GM12878 (cell line): Measurements from ENCODE around the gene C1QTNF3. TPM values are rescaled to one million over a fixed set of nuclear protein-coding genes. Genes with fewer than 3 reads are reported as not detected.

ENCODE experiments used
- ATAC-seq: fragments of 200-7000 bp; cut with Tn5 transposase; 3 replicates; pipeline ENCODE4 v1.9.1; 2020; ENCODE audit warnings: mild to moderate bottlenecking, moderate library complexity
- BruUV-seq: library from RNA; stranded (reverse); fragments of 400-500 nt; replicated peaks from 2 replicates; lab custom pipeline; 2021; lab: Mats Ljungman, UMichigan
- CTCF ChIA-PET: fragments of 300-600 bp; sonication (Branson Sonifier 250); formaldehyde crosslinking; extraction: SDS; loops from one replicate; lab custom pipeline; 2021; ENCODE audit warnings: inconsistent platforms; lab: Yijun Ruan, JAX
- POLR2A ChIA-PET: fragments of 350-600 bp; formaldehyde crosslinking; extraction: SDS; loops from one replicate; lab custom pipeline; 2021; ENCODE audit warnings: inconsistent platforms; lab: Charles Lee
- RAD21 ChIA-PET: fragments of 300-600 bp; sonication (Branson Sonifier 250); formaldehyde crosslinking; loops from one replicate; lab custom pipeline; 2023; ENCODE audit warnings: antibody characterized with exemption; ENCODE audit not compliant: unreplicated experiment; lab: Charles Lee
- SMC1A ChIA-PET: fragments of 300-600 bp; sonication (Branson Sonifier 250); formaldehyde crosslinking; loops from one replicate; lab custom pipeline; 2023; ENCODE audit not compliant: unreplicated experiment, uncharacterized antibody; lab: Charles Lee
- DNase-seq: peaks from one replicate; pipeline ENCODE4 v3.0.0-alpha.2; 2011; ENCODE audit warnings: low read depth, low spot score
- FAIRE-seq: peaks from 3 replicates; lab custom pipeline; 2011; peaks lifted over from hg19 to GRCh38; lab: Jason Lieb, UNC
- H2AFZ ChIP-seq: 2 replicates; pipeline ENCODE4 v1.6.0; 2011; ENCODE audit warnings: low read depth, low read length, control low read depth; ENCODE audit not compliant: control insufficient read depth
- H3K27ac ChIP-seq: 2 replicates; pipeline ENCODE4 v1.5.1; 2011; ENCODE audit warnings: control low read depth; ENCODE audit not compliant: control insufficient read depth, insufficient read depth
- H3K27me3 ChIP-seq, 2 experiments: replicated peaks in 1 of 2; 2 replicates each; pipeline versions ENCODE4 v1.6.0 to v1.6.1; 2011; ENCODE audit warnings: low read length in 1 of 2; ENCODE audit not compliant: control insufficient read depth in 2 of 2, insufficient read depth in 2 of 2
- H3K36me3 ChIP-seq, 2 experiments: 2 replicates each; pipeline ENCODE4 v1.5.1; 2011; ENCODE audit warnings: low read length in 1 of 2; ENCODE audit not compliant: control insufficient read depth in 2 of 2, insufficient read depth in 2 of 2
- H3K4me1 ChIP-seq: 2 replicates; pipeline ENCODE4 v1.6.1; 2011; ENCODE audit warnings: mild to moderate bottlenecking, low read length, moderate library complexity, mixed read lengths; ENCODE audit not compliant: control insufficient read depth, insufficient read depth
- H3K4me2 ChIP-seq: 2 replicates; pipeline ENCODE4 v1.6.0; 2011; ENCODE audit warnings: control low read depth; ENCODE audit not compliant: control insufficient read depth, insufficient read depth
- H3K4me3 ChIP-seq: fragments of 200-600 bp; sonication (generic); 2 replicates; pipeline ENCODE4 v1.5.1; 2016
- H3K79me2 ChIP-seq: 2 replicates; pipeline ENCODE4 v1.6.0; 2011; ENCODE audit warnings: low read length; ENCODE audit not compliant: control insufficient read depth, insufficient read depth
- H3K9ac ChIP-seq: 2 replicates; pipeline ENCODE4 v1.8.0; 2011; ENCODE audit warnings: low read length, control low read depth, mixed read lengths; ENCODE audit not compliant: control insufficient read depth, insufficient read depth
- H3K9me3 ChIP-seq: replicated peaks from 3 replicates; pipeline ENCODE4 v1.5.1; 2011; ENCODE audit warnings: mild to moderate bottlenecking, low read length; ENCODE audit not compliant: control insufficient read depth, insufficient read depth
- H4K20me1 ChIP-seq: 2 replicates; pipeline ENCODE4 v1.6.0; 2011; ENCODE audit not compliant: control insufficient read depth, insufficient read depth
- BMI1 ChIP-seq: fragments of 450-650 bp; IDR thresholded peaks from 2 replicates; pipeline ENCODE4 v1.6.1; 2016; ENCODE audit warnings: mild to moderate bottlenecking, moderate library complexity, borderline replicate concordance
- NR2C2 ChIP-seq: IDR thresholded peaks from 2 replicates; pipeline ENCODE4 v1.6.1; 2011; ENCODE audit warnings: borderline replicate concordance, low read depth; ENCODE audit not compliant: control insufficient read depth, insufficient read length
- NRF1 ChIP-seq: conservative IDR thresholded peaks from 2 replicates; pipeline ENCODE4 v1.6.1; 2011; ENCODE audit warnings: mild to moderate bottlenecking, low read depth, low read length, improper control_type of control experiment
- SMAD5 ChIP-seq: IDR thresholded peaks from 2 replicates; pipeline ENCODE4 v1.6.1; 2016; ENCODE audit warnings: antibody characterized with exemption, low read depth
- SREBF2 ChIP-seq: IDR thresholded peaks from 2 replicates; pipeline ENCODE4 v1.6.1; 2012; ENCODE audit warnings: mild to moderate bottlenecking, low read length
- SRF ChIP-seq, 2 experiments: IDR thresholded peaks; 2 replicates each; pipeline ENCODE4 v1.6.1; 2011; ENCODE audit warnings: low read depth in 2 of 2, low read length in 2 of 2, mild to moderate bottlenecking in 1 of 2, moderate library complexity in 1 of 2
- STAT1 ChIP-seq: fragments of 450-650 bp; conservative IDR thresholded peaks from 2 replicates; pipeline ENCODE4 v1.6.1; 2014; ENCODE audit warnings: antibody characterized with exemption, mild to moderate bottlenecking
- TARDBP ChIP-seq: IDR thresholded peaks from 2 replicates; pipeline ENCODE4 v1.6.1; 2016; ENCODE audit warnings: borderline replicate concordance
- TCF3 ChIP-seq: IDR thresholded peaks from 2 replicates; pipeline ENCODE4 v1.6.1; 2012; ENCODE audit warnings: low read depth, mild to moderate bottlenecking, low read length, borderline replicate concordance; ENCODE audit not compliant: insufficient read depth
- WGBS: methylation state at CpG from one replicate; pipeline ENCODE4 v1.1.6; 2016; ENCODE audit warnings: low lambda C conversion rate; ENCODE audit not compliant: insufficient replicate concordance, insufficient coverage; ENCODE audit errors: missing lambda C conversion rate; 5-methylcytosine and 5-hydroxymethylcytosine counted together
- in situ Hi-C: fragments of 300-500 bp; cut with MboI; formaldehyde crosslinking; loops from 9 replicates; pipeline ENCODE4 v1.14.3; 2018; ENCODE audit warnings: mixed read lengths
- intact Hi-C: fragments of 100-400 bp; cut with micrococcal nuclease; formaldehyde crosslinking; loops from one replicate; pipeline ENCODE4 v1.14.2; 2022; ENCODE audit not compliant: unreplicated experiment
- polyA plus RNA-seq, 11 experiments: library from polyadenylated mRNA; depleted of rRNA in 4 of 11; unstranded in 6 of 11; stranded (reverse) in 5 of 11; fragments of >200 nt; fragmentation: Nextera tagmentation in 4 of 11; fragmentation: Illumina TruSeq in 1 of 11; extraction: Ambion mirVana in 4 of 11; extraction: Trizol in 1 of 11; gene quantifications; 1 replicate in 1 of 11; 2 replicates in 10 of 11; pipeline versions ENCODE4 v1.2.1 to v1.2.3, GENCODE V29; 2011 to 2016; ENCODE audit warnings: inconsistent platforms in 2 of 11, missing spikeins in 2 of 11, low read depth in 1 of 11
- total RNA-seq, 4 experiments: library from RNA; depleted of rRNA in 3 of 4; stranded (reverse); fragments of >200 nt in 3 of 4; fragmentation: Illumina TruSeq in 1 of 4; extraction: Trizol in 1 of 4; gene quantifications; 2 replicates each; pipeline versions ENCODE4 v1.2.1 to v1.2.3, GENCODE V29; 2013 to 2021
- TF ChIP-seq, protein P1 (sequence below): IDR thresholded peaks from 2 replicates; pipeline ENCODE4 v1.6.1; 2011; ENCODE audit warnings: borderline replicate concordance, low read depth, mild to moderate bottlenecking, moderate library complexity, low read length; ENCODE audit not compliant: insufficient read depth, poor library complexity, severe bottlenecking
- TF ChIP-seq, protein P2 (sequence below): fragments of 450-650 bp; IDR thresholded peaks from 2 replicates; pipeline ENCODE4 v1.6.1; 2018; ENCODE audit warnings: borderline replicate concordance, mild to moderate bottlenecking; ENCODE audit not compliant: partially characterized antibody

C1QTNF3 gene
- total and polyA plus RNA-seq, 10 of the 15 experiments (the other 5 are each of a cell fraction or from before 2014, with no cell fraction given), result 0.39 to 6.3 (median 1.3) TPM

DNA sequence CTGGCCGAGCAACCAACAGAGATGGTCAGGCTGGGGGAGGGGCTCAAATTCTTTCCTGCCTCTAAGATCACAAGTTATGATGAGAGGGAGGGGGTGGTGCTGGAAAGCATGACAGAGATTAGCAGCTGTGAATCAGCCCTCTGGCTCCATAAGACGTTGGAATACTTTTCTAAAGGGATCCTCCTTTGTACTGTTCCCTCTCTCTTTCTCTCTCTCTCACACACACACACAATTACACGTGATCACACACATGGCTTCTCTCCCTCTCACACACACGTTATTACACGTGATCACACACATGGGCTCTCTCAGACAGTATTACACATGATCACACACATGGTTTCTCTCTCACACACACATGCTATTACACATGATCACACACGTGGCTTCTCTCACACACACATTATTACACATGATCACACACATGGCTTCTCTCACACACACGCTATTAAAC is 58.3 kb downstream of the C1QTNF3 start, which contains the start of gene SLC45A2:
SLC45A2 (minus strand) TSS at position 23 of the 454 bp plus-strand sequence. CDS start 110 bp downstream, outside the sequence.
- SMC1A ChIA-PET, result no interaction called here
- in situ Hi-C loops, result no loop called here
- RAD21 ChIA-PET, result no interaction called here
- Histone ChIP-seq H3K4me2 (no peak within 1 kb of the TSS), H3K9me3 (no peaks in the 10 kb centered on the region; the same call in 2 of the 3 replicates), H3K36me3 (peaks cover 0 to 5% of the 10 kb centered on the region in 2 experiments; a peak in 2 of 4 replicates), H3K27ac (no peak within 1 kb of the TSS), H2AFZ (no peak within 1 kb of the TSS), H3K4me3 (no peak within 1 kb of the TSS), H3K4me1 (no peaks in the 10 kb centered on the region), H3K79me2 (no peaks in the 10 kb centered on the region), H4K20me1 (no peaks in the 10 kb centered on the region), H3K9ac (no peak within 1 kb of the TSS), H3K27me3 (no peaks in the 10 kb centered on the region)
- FAIRE-seq (no peak), ATAC-seq (no peak), DNase-seq (no peak)
- intact Hi-C loops, result no loop called here
- BruUV-seq, result no TSS peak
- CTCF ChIA-PET, result no interaction called here
- POLR2A ChIA-PET, result no interaction called here
- peak; percentile 20; the same call in 1 of the 2 replicates for TF ChIP-seq TCF3
- TF ChIP-seq, protein P1, sequence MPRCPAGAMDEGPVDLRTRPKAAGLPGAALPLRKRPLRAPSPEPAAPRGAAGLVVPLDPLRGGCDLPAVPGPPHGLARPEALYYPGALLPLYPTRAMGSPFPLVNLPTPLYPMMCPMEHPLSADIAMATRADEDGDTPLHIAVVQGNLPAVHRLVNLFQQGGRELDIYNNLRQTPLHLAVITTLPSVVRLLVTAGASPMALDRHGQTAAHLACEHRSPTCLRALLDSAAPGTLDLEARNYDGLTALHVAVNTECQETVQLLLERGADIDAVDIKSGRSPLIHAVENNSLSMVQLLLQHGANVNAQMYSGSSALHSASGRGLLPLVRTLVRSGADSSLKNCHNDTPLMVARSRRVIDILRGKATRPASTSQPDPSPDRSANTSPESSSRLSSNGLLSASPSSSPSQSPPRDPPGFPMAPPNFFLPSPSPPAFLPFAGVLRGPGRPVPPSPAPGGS, result peak; percentile 95
- no peak for TF ChIP-seq SREBF2
- 76% methylated on average over 7 of the region's 7 CpGs for WGBS

DNA sequence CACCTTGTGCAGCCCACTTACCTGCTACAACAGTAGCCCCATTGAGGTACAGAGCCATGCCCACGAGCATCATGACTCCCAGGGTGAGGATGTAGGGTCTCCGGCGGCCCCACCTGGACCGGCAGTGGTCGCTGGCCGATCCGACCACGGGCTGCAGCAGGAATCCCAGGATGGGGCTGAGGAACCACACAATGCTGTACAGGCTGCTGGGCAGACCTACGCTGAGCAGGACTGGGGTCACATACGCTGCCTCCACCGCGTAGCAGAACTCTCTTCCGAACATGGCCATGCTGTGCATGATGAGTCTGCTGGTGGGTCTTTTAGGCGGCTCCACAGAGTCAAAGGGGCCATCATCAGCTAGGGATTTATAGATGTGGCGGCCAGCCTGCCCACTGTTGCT is 58.8 kb downstream of the C1QTNF3 start:
- H3K36me3 ChIP-seq, result peaks cover 0 to 5% of the 10 kb centered on the region in 2 experiments; a peak in 2 of 4 replicates
- CTCF ChIA-PET, result interaction anchor here (1.9 kb wide), 1 partner anchor 14 kb away, joined by 6 read pairs; no protein-coding TSS in a partner anchor
- no peak overlapping the region for H3K4me3 ChIP-seq
- RAD21 ChIA-PET, result no interaction called here
- in situ Hi-C loops, result no loop called here
- POLR2A ChIA-PET, result no interaction called here
- no peak for ATAC-seq
- H3K9ac ChIP-seq, result no peak overlapping the region
- no peaks in the 10 kb centered on the region for H4K20me1 ChIP-seq
- H3K27me3 ChIP-seq, result no peaks in the 10 kb centered on the region
- FAIRE-seq, result no peak
- no peaks in the 10 kb centered on the region for H3K79me2 ChIP-seq
- no peak for DNase-seq
- no peak overlapping the region for H2AFZ ChIP-seq
- no peaks in the 10 kb centered on the region for H3K4me1 ChIP-seq
- H3K9me3 ChIP-seq, result no peaks in the 10 kb centered on the region; the same call in 2 of the 3 replicates
- 90% methylated on average over 15 of the region's 15 CpGs for WGBS
- no peak overlapping the region for H3K27ac ChIP-seq
- SMC1A ChIA-PET, result interaction anchor here (0.9 kb wide), 1 partner anchor 308 kb away, joined by 3 read pairs; no protein-coding TSS in a partner anchor
- BruUV-seq, result no TSS peak
- intact Hi-C loops, result no loop called here
- no peak overlapping the region for H3K4me2 ChIP-seq
- no peak for TF ChIP-seq SMAD5
- TF ChIP-seq, protein P2, sequence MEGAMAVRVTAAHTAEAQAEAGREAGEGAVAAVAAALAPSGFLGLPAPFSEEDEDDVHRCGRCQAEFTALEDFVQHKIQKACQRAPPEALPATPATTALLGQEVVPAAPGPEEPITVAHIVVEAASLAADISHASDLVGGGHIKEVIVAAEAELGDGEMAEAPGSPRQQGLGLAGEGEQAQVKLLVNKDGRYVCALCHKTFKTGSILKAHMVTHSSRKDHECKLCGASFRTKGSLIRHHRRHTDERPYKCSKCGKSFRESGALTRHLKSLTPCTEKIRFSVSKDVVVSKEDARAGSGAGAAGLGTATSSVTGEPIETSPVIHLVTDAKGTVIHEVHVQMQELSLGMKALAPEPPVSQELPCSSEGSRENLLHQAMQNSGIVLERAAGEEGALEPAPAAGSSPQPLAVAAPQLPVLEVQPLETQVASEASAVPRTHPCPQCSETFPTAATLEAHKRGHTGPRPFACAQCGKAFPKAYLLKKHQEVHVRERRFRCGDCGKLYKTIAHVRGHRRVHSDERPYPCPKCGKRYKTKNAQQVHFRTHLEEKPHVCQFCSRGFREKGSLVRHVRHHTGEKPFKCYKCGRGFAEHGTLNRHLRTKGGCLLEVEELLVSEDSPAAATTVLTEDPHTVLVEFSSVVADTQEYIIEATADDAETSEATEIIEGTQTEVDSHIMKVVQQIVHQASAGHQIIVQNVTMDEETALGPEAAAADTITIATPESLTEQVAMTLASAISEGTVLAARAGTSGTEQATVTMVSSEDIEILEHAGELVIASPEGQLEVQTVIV, result no peak
- TF ChIP-seq NRF1, result no peak
- no peak for TF ChIP-seq BMI1
- TF ChIP-seq STAT1, result no peak
- no peak for TF ChIP-seq NR2C2
- no peak for TF ChIP-seq SRF (IDR thresholded peaks at IDR 0.05; ENCODE audit: low read depth in 2 of 2, low read length in 2 of 2)
- no peak for TF ChIP-seq TARDBP
